RWPE2 (cell line): ENCODE results near the gene DGKI.
"Not testable (repeated sequence)": the region's sequence is repeated elsewhere in the genome, so short reads cannot be mapped to it uniquely, and the experiment has no call there.

Experiments used
- ATAC-seq: fragments of 200-7000 bp; cut with Tn5 transposase; 3 replicates; pipeline ENCODE4 v1.9.1; 2021; ENCODE audit warnings: low read depth
- DNase-seq: peaks from one replicate; pipeline ENCODE4 v3.0.0-alpha.2; 2020; ENCODE audit warnings: low spot score
- H3K27ac ChIP-seq: fragments of 450-650 bp; 2 replicates; pipeline ENCODE4 v1.5.1; 2017; ENCODE audit warnings: mild to moderate bottlenecking; ENCODE audit not compliant: poor library complexity, severe bottlenecking
- H3K27me3 ChIP-seq: fragments of 250-450 bp; sonication (Bioruptor Pico); 2 replicates; pipeline ENCODE4 v1.5.1; 2021; ENCODE audit warnings: mild to moderate bottlenecking, moderate library complexity; ENCODE audit not compliant: insufficient read depth, poor library complexity, severe bottlenecking
- H3K36me3 ChIP-seq: fragments of 250-450 bp; sonication (Bioruptor Pico); 2 replicates; pipeline ENCODE4 v1.5.1; 2020; ENCODE audit warnings: low read depth, mild to moderate bottlenecking, moderate library complexity
- H3K4me1 ChIP-seq: fragments of 250-450 bp; sonication (Bioruptor Pico); 2 replicates; pipeline ENCODE4 v1.5.1; 2021; ENCODE audit warnings: mild to moderate bottlenecking, moderate library complexity; ENCODE audit not compliant: insufficient read depth, poor library complexity, severe bottlenecking
- H3K4me3 ChIP-seq: fragments of 250-450 bp; sonication (Bioruptor Pico); 2 replicates; pipeline ENCODE4 v1.5.1; 2021; ENCODE audit warnings: mild to moderate bottlenecking, moderate library complexity; ENCODE audit not compliant: severe bottlenecking
- H3K9me3 ChIP-seq: fragments of 250-450 bp; sonication (Bioruptor Pico); 2 replicates; pipeline ENCODE4 v1.5.1; 2021; ENCODE audit warnings: mild to moderate bottlenecking, moderate library complexity; ENCODE audit not compliant: severe bottlenecking
- TF ChIP-seq, protein P1 (sequence below): fragments of 450-650 bp; IDR thresholded peaks from one replicate; pipeline ENCODE4 v1.5.1; 2017; ENCODE audit warnings: mild to moderate bottlenecking, moderate library complexity; ENCODE audit not compliant: poor library complexity, severe bottlenecking

The DGKI gene

GRCh38 chr7:137836113-137836509, 10.7 kb downstream of the DGKI start:
- TF ChIP-seq, protein P1, sequence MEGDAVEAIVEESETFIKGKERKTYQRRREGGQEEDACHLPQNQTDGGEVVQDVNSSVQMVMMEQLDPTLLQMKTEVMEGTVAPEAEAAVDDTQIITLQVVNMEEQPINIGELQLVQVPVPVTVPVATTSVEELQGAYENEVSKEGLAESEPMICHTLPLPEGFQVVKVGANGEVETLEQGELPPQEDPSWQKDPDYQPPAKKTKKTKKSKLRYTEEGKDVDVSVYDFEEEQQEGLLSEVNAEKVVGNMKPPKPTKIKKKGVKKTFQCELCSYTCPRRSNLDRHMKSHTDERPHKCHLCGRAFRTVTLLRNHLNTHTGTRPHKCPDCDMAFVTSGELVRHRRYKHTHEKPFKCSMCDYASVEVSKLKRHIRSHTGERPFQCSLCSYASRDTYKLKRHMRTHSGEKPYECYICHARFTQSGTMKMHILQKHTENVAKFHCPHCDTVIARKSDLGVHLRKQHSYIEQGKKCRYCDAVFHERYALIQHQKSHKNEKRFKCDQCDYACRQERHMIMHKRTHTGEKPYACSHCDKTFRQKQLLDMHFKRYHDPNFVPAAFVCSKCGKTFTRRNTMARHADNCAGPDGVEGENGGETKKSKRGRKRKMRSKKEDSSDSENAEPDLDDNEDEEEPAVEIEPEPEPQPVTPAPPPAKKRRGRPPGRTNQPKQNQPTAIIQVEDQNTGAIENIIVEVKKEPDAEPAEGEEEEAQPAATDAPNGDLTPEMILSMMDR = no peak
- DNase-seq = no peak
- no peaks in the 10 kb centered on the region for H3K4me1 ChIP-seq
- H3K4me3 ChIP-seq = no peak overlapping the region
- H3K27me3 ChIP-seq = no peaks in the 10 kb centered on the region
- no peak for ATAC-seq
- H3K27ac ChIP-seq = no peak overlapping the region
- H3K36me3 ChIP-seq = no peaks in the 10 kb centered on the region
- peaks cover 8% of the 10 kb centered on the region for H3K9me3 ChIP-seq

DNA sequence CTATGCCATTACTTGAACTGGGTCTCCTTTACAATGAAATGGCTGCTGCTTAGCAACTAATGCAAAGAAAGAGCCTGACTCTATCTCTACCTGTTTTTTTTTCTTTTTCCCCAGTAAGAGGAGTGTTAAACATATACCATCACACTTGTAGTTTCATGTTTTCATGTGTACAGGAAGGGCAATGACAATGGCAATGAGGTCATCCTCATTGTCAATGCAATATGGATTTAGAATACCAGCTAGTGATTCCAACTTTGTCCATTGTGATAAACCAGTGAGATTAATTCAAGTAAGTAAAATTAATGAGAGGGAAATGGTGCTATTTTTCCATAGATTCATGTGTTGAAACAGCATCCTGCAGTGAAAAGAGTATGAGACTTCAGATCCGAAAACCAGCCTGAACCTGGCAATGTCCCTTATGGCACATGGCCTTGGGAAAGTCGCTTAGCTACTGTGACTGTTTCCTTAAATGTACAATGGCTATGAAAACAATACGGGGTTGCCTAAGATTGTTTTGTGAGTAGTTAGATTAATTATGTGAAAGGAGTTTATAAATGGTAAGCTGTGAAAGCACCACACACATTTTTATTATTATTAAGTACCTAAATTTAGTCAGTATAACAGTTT, 11.2 kb downstream of the DGKI start:
- H3K9me3 ChIP-seq = peaks cover 8% of the 10 kb centered on the region
- H3K4me1 ChIP-seq = no peaks in the 10 kb centered on the region
- no peak for ATAC-seq
- DNase-seq = no peak
- no peaks in the 10 kb centered on the region for H3K36me3 ChIP-seq
- no peaks in the 10 kb centered on the region for H3K27me3 ChIP-seq
- H3K4me3 ChIP-seq = no peak overlapping the region
- H3K27ac ChIP-seq = no peak overlapping the region
- TF ChIP-seq, protein P1 = no peak

DNA sequence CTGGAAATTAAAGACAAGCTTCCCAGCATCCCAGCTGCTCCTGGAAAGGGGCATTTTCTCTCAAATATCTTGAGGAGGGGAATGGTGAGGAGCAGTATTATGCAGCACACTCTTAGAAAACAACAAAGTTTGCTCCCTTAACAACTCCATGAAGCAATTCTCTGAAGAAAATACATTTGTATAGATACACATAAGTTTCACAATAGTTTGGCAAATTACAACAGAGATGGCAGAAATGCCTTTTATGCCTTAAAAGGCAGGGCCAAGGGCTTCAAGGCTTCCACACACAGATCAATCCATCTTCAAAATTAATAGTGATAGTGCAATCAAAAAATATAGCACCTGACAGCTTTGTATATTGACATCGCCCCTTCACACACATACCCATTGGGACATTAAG, 12.2 kb downstream of the DGKI start:
- ATAC-seq = no peak
- no peak overlapping the region for H3K27ac ChIP-seq
- H3K9me3 ChIP-seq = peaks cover 8% of the 10 kb centered on the region
- H3K4me1 ChIP-seq = no peaks in the 10 kb centered on the region
- TF ChIP-seq, protein P1 = no peak
- DNase-seq = no peak
- no peaks in the 10 kb centered on the region for H3K27me3 ChIP-seq
- no peaks in the 10 kb centered on the region for H3K36me3 ChIP-seq
- H3K4me3 ChIP-seq = no peak overlapping the region

- H3K27ac ChIP-seq, H3K36me3 ChIP-seq, ATAC-seq, H3K9me3 ChIP-seq, H3K27me3 ChIP-seq, DNase-seq, H3K4me1 ChIP-seq, H3K4me3 ChIP-seq: not testable (repeated sequence)
Measured at GRCh38 chr7:137832990-137833389, 13.8 kb downstream of the DGKI start.

DNA sequence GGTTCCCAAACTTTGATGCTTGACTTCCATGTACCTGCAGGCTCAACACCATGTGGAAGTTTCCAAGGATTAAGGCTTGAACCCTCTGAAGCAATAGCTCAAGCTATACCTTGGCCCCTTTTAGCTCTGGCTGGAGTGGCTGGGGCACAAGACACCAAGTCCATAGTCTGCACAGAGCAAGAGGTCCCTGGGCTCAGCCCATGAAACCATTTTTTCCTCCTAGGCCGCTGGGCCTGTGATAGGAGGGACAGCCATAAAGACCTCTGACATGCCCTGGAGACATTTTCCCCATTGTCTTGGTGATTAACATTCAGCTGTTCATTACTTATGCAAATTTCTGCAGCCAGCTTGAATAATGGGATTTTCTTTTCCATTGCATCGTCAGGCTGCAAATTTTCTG, 14.4 kb downstream of the DGKI start:
- ATAC-seq (no peak), DNase-seq (no peak)
- Histone ChIP-seq H3K27ac (no peak overlapping the region), H3K9me3 (peaks cover 8% of the 10 kb centered on the region), H3K4me3 (no peak overlapping the region), H3K36me3 (no peaks in the 10 kb centered on the region), H3K27me3 (peaks cover 4% of the 10 kb centered on the region), H3K4me1 (no peaks in the 10 kb centered on the region)
- TF ChIP-seq, protein P1 = no peak

DNA sequence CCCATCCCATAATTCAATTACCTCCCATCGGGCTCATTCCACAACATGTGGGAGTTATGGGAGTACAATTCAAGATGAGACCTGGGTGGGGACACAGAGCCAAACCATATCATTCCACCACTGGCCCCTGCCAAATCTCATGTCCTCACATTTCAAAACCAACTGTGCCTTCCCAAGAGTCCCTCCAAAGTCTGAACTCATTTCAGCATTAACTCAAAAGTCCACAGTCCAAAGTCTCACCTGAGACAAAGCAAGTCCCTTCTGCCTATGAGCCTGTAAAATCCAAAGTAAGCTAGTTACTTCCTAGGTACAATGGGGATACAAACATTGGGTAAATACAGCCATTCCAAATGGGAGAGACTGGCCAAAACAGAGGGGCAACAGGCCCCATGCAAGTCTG, 15.2 kb downstream of the DGKI start:
- H3K27me3 ChIP-seq = not testable (repeated sequence)

More for the DNA sequence above, 15.2 kb downstream of the DGKI start:
- not testable (repeated sequence) for H3K27ac ChIP-seq, H3K4me1 ChIP-seq, H3K9me3 ChIP-seq, DNase-seq, H3K4me3 ChIP-seq, ATAC-seq, H3K36me3 ChIP-seq
